Measurements from ENCODE around the gene IL17D.

GRCh38 chr13:20672772-20673171 is 30.7 kb upstream of the IL17D start:
- TF ChIP-seq EZH2phosphoT487 (IDR thresholded peaks at IDR 0.05; ENCODE audit: low read depth, severe bottlenecking, unreplicated experiment) (no peak), EZH2 (IDR thresholded peaks at IDR 0.05; ENCODE audit: borderline replicate concordance) (no peak)

All from hepatocyte (in vitro differentiated cells).